ENCODE data around the gene OR6N2. TPM values are rescaled to one million over a fixed set of nuclear protein-coding genes. Genes with fewer than 3 reads are reported as not detected.

The OR6N2 gene
- total and polyA plus RNA-seq, 2 of the 13 experiments (the other 11 are each of a cell fraction or from before 2014, with no cell fraction given), result not detected

DNA sequence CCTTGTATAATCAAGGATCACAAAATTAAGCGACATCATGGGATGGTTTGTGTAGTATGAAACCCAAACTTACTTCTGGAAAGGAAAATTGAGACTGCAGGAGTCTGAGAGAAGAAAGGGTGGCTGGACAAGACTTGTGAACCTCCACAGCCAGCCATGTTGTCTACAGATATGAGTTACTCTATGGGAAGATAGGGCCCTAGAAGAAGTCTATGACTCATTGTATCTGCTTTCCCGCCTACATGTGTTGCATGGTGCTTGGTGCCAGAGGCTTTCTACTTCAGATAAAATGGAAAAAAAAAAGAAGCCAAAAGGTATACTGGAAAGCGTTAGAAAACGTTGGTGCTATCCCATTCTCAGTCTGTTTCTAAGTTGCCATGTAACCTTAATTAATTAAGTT is 18.7 kb upstream of the OR6N2 start:
- in situ Hi-C loops (cut with HindIII; ENCODE audit: extremely low pct_ligation_motif_present, low pct_unique_long_range_greater_than_20kb) (no loop called here), intact Hi-C loops (cut with micrococcal nuclease; ENCODE audit: unreplicated experiment) (no loop called here)
- no peaks in the 10 kb centered on the region for H3K79me2 ChIP-seq (ENCODE audit: insufficient read depth, low read length)
- ATAC-seq (no peak), DNase-seq (ENCODE audit: low spot score) (no peak), FAIRE-seq (no peak)
- TF ChIP-seq HDAC1 (CRISPR knock-in tag; IDR thresholded peaks at IDR 0.05) (no peak), DMAP1 (CRISPR knock-in tag; IDR thresholded peaks at IDR 0.05) (no peak), ZNF660 (CRISPR knock-in tag; IDR thresholded peaks at IDR 0.05; ENCODE audit: borderline replicate concordance, low read depth) (no peak)
- TF ChIP-seq, protein P1, sequence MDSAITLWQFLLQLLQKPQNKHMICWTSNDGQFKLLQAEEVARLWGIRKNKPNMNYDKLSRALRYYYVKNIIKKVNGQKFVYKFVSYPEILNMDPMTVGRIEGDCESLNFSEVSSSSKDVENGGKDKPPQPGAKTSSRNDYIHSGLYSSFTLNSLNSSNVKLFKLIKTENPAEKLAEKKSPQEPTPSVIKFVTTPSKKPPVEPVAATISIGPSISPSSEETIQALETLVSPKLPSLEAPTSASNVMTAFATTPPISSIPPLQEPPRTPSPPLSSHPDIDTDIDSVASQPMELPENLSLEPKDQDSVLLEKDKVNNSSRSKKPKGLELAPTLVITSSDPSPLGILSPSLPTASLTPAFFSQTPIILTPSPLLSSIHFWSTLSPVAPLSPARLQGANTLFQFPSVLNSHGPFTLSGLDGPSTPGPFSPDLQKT (CRISPR knock-in tag; IDR thresholded peaks at IDR 0.05; ENCODE audit: borderline replicate concordance), result no peak
- TF ChIP-seq, protein P2, sequence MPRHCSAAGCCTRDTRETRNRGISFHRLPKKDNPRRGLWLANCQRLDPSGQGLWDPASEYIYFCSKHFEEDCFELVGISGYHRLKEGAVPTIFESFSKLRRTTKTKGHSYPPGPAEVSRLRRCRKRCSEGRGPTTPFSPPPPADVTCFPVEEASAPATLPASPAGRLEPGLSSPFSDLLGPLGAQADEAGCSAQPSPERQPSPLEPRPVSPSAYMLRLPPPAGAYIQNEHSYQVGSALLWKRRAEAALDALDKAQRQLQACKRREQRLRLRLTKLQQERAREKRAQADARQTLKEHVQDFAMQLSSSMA (CRISPR knock-in tag; IDR thresholded peaks at IDR 0.05), result no peak
- no peaks in the 10 kb centered on the region for H4K20me1 ChIP-seq (ENCODE audit: insufficient read depth, low read length)
- no peak overlapping the region for H3K9ac ChIP-seq (ENCODE audit: insufficient read depth, low read depth, low read length)
- no peak overlapping the region for H3K4me3 ChIP-seq (replicated peaks in 1 of 3; ENCODE audit: insufficient read depth in 1 of 3, low read depth in 2 of 3, low read length in 3 of 3)
- no TSS peak for BruUV-seq (replicated peaks)
- ChIA-PET CTCF (ENCODE audit: low intra/inter-chr PET ratio, low total read pairs) (no interaction called here), POLR2A (no interaction called here)
- 3% methylated on average over 4 of the region's 4 CpGs for WGBS (ENCODE audit: low lambda C conversion rate)
- H3K4me1 ChIP-seq (ENCODE audit: insufficient read depth, low read length), result no peaks in the 10 kb centered on the region
- H2AFZ ChIP-seq (ENCODE audit: low read length), result no peak overlapping the region
- H3K4me2 ChIP-seq (ENCODE audit: low read depth, low read length), result no peak overlapping the region
- H3K36me3 ChIP-seq (replicated peaks in 1 of 2; ENCODE audit: control insufficient read depth in 1 of 2, insufficient read depth in 2 of 2, low read length in 2 of 2), result no peaks in the 10 kb centered on the region
- H3K27me3 ChIP-seq (ENCODE audit: control insufficient read depth in 1 of 2, insufficient read depth in 2 of 2, low read length in 2 of 2), result no peaks in the 10 kb centered on the region
- peaks cover 5% of the 10 kb centered on the region for H3K9me3 ChIP-seq (ENCODE audit: low read length)
- no peak overlapping the region for H3K27ac ChIP-seq (ENCODE audit: extremely low read length, insufficient read depth, low read length)

DNA sequence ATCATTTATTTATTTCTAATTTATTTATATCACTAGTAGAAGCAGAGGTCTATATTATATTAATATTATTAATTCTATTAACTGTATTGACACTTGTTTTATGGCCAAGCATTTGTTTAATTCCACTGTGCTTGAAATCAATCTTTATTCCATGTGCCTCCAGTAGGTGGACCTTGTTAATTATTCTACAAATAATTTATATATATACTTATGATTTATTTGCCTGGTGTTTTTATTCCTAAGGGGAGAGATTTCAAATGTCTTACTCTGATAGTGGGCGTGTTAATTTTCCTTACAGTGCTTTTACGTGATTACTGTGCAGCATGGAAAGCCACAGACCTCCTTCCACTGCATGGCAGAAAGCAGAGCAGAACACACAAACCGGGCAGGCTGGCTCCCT is 17.5 kb upstream of the OR6N2 start:
- intact Hi-C loops (cut with micrococcal nuclease; ENCODE audit: unreplicated experiment), result no loop called here
- BruUV-seq (replicated peaks), result no TSS peak

More for the DNA sequence above, 17.5 kb upstream of the OR6N2 start:
- Histone ChIP-seq H3K27ac (ENCODE audit: extremely low read length, insufficient read depth, low read length) (no peak overlapping the region), H2AFZ (ENCODE audit: low read length) (no peak overlapping the region), H3K27me3 (ENCODE audit: control insufficient read depth in 1 of 2, insufficient read depth in 2 of 2, low read length in 2 of 2) (no peaks in the 10 kb centered on the region), H3K9ac (ENCODE audit: insufficient read depth, low read depth, low read length) (no peak overlapping the region), H3K79me2 (ENCODE audit: insufficient read depth, low read length) (no peaks in the 10 kb centered on the region), H4K20me1 (ENCODE audit: insufficient read depth, low read length) (no peaks in the 10 kb centered on the region), H3K4me3 (replicated peaks in 1 of 3; ENCODE audit: insufficient read depth in 1 of 3, low read depth in 2 of 3, low read length in 3 of 3) (no peak overlapping the region), H3K36me3 (replicated peaks in 1 of 2; ENCODE audit: control insufficient read depth in 1 of 2, insufficient read depth in 2 of 2, low read length in 2 of 2) (no peaks in the 10 kb centered on the region), H3K4me2 (ENCODE audit: low read depth, low read length) (no peak overlapping the region), H3K4me1 (ENCODE audit: insufficient read depth, low read length) (no peaks in the 10 kb centered on the region), H3K9me3 (ENCODE audit: low read length) (peaks cover 14% of the 10 kb centered on the region)
- CTCF ChIA-PET (ENCODE audit: low intra/inter-chr PET ratio, low total read pairs), result no interaction called here
- POLR2A ChIA-PET, result no interaction called here
- in situ Hi-C loops (cut with HindIII; ENCODE audit: extremely low pct_ligation_motif_present, low pct_unique_long_range_greater_than_20kb), result no loop called here
- DNase-seq (ENCODE audit: low spot score), result no peak
- 11% methylated on average over 3 of the region's 3 CpGs for WGBS (ENCODE audit: low lambda C conversion rate)
- TF ChIP-seq ATM (IDR thresholded peaks at IDR 0.05; ENCODE audit: borderline replicate concordance) (no peak), FIP1L1 (IDR thresholded peaks at IDR 0.05; ENCODE audit: borderline replicate concordance, insufficient read depth, low read depth, low read length) (no peak), RCOR2 (CRISPR knock-in tag; IDR thresholded peaks at IDR 0.05) (no peak), ZFP1 (CRISPR knock-in tag; IDR thresholded peaks at IDR 0.05) (no peak), ZSCAN30 (CRISPR knock-in tag; IDR thresholded peaks at IDR 0.05) (no peak)
- TF ChIP-seq, protein P3, sequence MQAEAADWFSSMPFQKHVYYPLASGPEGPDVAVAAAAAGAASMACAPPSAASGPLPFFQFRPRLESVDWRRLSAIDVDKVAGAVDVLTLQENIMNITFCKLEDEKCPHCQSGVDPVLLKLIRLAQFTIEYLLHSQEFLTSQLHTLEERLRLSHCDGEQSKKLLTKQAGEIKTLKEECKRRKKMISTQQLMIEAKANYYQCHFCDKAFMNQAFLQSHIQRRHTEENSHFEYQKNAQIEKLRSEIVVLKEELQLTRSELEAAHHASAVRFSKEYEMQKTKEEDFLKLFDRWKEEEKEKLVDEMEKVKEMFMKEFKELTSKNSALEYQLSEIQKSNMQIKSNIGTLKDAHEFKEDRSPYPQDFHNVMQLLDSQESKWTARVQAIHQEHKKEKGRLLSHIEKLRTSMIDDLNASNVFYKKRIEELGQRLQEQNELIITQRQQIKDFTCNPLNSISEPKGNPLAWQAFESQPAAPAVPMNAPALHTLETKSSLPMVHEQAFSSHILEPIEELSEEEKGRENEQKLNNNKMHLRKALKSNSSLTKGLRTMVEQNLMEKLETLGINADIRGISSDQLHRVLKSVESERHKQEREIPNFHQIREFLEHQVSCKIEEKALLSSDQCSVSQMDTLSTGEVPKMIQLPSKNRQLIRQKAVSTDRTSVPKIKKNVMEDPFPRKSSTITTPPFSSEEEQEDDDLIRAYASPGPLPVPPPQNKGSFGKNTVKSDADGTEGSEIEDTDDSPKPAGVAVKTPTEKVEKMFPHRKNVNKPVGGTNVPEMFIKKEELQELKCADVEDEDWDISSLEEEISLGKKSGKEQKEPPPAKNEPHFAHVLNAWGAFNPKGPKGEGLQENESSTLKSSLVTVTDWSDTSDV (CRISPR knock-in tag; IDR thresholded peaks at IDR 0.05), result no peak
- ATAC-seq, result no peak
- no peak for FAIRE-seq

All from HepG2 (cell line).